ENCODE measurements around the gene FARSB.

Gene FARSB

DNA sequence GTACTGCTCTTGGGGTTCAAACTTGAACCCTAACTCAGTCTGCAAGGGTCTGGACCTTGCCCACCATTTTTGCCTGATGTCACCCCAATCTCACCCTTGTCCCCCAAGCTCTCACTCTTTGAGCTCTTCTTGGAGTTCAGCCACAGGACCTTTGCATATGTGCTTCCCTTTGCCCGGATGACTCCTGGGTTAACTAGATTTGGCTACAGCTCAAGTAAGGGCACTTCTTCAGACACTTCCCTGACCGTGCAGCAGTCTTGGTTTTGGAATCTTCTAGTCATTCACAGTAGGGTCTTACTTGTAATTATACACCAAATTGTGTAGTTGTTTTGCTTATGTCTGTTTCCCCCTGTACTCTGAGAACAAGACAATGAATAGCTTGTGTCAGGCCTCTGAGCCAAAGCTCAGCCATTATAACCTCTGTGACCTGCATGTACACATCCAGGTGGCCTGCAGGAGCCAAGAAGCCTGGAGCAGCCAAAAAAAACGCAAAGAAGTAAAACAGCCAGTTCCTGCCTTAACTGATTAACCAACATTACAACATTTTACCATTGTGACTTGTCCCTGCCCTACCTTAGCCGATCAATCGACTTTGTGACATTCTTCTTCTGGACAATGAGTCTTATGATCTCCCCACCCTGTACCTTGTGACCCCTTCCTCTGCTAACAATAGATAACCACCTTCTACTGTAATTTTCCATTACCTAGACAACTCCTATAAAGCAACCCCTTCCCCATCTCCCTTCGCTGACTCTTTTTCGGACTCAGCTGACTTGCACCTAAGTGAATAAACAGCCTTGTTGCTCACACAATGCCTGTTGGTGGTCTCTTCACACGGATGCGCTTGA, 14.5 kb upstream of the FARSB start:
- H3K4me3 ChIP-seq (ENCODE audit: low read depth, low read length): no peak overlapping the region
- DNase-seq (ENCODE audit: low read depth): no peak
- TF ChIP-seq, protein P1, sequence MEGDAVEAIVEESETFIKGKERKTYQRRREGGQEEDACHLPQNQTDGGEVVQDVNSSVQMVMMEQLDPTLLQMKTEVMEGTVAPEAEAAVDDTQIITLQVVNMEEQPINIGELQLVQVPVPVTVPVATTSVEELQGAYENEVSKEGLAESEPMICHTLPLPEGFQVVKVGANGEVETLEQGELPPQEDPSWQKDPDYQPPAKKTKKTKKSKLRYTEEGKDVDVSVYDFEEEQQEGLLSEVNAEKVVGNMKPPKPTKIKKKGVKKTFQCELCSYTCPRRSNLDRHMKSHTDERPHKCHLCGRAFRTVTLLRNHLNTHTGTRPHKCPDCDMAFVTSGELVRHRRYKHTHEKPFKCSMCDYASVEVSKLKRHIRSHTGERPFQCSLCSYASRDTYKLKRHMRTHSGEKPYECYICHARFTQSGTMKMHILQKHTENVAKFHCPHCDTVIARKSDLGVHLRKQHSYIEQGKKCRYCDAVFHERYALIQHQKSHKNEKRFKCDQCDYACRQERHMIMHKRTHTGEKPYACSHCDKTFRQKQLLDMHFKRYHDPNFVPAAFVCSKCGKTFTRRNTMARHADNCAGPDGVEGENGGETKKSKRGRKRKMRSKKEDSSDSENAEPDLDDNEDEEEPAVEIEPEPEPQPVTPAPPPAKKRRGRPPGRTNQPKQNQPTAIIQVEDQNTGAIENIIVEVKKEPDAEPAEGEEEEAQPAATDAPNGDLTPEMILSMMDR (IDR thresholded peaks at IDR 0.05; ENCODE audit: low read depth, low read length): no peak
- TF ChIP-seq POLR2A (IDR thresholded peaks at IDR 0.05; ENCODE audit: extremely low read depth, insufficient read length): no peak
- no peak for TF ChIP-seq MYC (IDR thresholded peaks at IDR 0.05; ENCODE audit: low read depth, low read length)
- TF ChIP-seq, protein P2, sequence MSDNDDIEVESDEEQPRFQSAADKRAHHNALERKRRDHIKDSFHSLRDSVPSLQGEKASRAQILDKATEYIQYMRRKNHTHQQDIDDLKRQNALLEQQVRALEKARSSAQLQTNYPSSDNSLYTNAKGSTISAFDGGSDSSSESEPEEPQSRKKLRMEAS (IDR thresholded peaks at IDR 0.05; ENCODE audit: low read depth, low read length): no peak

DNA sequence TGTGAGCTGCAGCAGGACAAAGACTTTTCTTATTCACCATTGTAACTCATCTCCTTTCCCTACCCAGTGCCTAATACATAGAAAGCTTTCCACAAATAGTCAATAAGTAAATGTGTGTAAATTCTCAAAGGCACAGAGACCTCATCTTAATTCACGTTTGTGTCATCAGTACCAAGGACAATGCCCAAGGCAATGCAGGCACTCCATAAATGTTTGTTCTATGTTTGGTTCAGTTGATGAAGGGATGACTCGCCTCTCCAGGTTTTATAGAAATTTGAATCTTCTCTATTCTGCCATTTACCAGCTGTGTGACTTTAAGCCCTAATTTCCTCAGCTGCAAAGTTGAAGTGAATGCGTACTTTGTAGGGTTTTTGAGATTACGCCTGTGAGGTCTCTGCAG, 13.5 kb upstream of the FARSB start:
- no peak for DNase-seq (ENCODE audit: low read depth)
- no peak overlapping the region for H3K4me3 ChIP-seq (ENCODE audit: low read depth, low read length)
- TF ChIP-seq, protein P1 (IDR thresholded peaks at IDR 0.05; ENCODE audit: low read depth, low read length): no peak
- TF ChIP-seq MYC (IDR thresholded peaks at IDR 0.05; ENCODE audit: low read depth, low read length): no peak
- TF ChIP-seq, protein P2 (IDR thresholded peaks at IDR 0.05; ENCODE audit: low read depth, low read length): no peak

DNA sequence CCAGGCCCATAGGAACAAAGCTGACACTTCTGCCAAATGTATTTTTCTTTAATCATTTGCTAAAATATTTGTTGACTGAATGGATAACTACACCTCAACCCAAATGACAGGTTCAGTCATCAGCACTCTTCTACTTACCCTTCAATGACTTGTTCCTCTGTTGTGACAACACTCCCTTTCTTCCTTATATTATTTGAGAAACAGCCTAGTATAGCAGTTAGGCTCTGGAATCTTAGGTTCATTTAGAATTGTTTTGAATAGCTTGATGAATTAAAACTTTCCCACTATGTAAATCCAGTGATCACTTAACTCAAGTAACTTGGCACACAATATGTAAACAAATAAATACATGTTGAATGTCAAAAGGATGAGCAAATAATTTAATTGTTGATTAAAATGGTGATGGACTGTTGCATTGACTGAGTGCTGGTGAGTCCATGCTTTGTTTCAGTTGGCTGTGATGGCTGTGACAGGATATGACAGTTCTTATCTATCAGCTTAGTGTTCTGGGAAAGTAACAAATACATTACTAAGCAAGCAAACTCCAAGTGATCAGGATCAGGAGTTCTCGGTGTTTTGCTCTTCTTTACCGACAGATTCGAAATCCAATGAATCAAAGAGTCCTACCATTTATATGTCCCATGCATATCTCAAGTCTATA, 12.7 kb upstream of the FARSB start:
- TF ChIP-seq, protein P1 (IDR thresholded peaks at IDR 0.05; ENCODE audit: low read depth, low read length): no peak
- TF ChIP-seq POLR2A (IDR thresholded peaks at IDR 0.05; ENCODE audit: extremely low read depth, insufficient read length) (no peak), MYC (IDR thresholded peaks at IDR 0.05; ENCODE audit: low read depth, low read length) (no peak)
- TF ChIP-seq, protein P2 (IDR thresholded peaks at IDR 0.05; ENCODE audit: low read depth, low read length): no peak
- no peak for DNase-seq (ENCODE audit: low read depth)
- no peak overlapping the region for H3K4me3 ChIP-seq (ENCODE audit: low read depth, low read length)

DNA sequence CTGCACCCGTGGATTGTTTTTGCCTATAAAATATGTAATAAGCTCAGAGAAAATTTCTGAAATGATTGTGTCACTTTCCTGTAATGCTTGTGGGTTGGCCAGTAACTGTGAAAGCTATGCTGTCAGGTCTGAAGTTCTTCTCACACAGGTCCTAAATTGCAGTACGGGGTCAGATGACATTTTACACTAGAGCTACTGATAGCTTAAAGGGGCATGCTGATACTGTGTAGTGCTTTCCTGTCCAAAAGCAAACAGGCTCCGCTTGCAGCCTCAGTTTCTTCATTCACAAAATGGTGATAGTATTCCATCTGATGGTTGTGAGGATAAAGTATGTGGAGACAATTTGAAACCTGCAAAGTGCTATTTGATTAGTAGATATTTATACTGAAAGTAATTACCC, 7.6 kb upstream of the FARSB start:
- H3K4me3 ChIP-seq (ENCODE audit: low read depth, low read length): no peak overlapping the region
- no peak for DNase-seq (ENCODE audit: low read depth)
- no peak for TF ChIP-seq POLR2A (IDR thresholded peaks at IDR 0.05; ENCODE audit: extremely low read depth, insufficient read length)
- TF ChIP-seq, protein P2 (IDR thresholded peaks at IDR 0.05; ENCODE audit: low read depth, low read length): no peak
- TF ChIP-seq MYC (IDR thresholded peaks at IDR 0.05; ENCODE audit: low read depth, low read length): no peak
- TF ChIP-seq, protein P1 (IDR thresholded peaks at IDR 0.05; ENCODE audit: low read depth, low read length): no peak

DNA sequence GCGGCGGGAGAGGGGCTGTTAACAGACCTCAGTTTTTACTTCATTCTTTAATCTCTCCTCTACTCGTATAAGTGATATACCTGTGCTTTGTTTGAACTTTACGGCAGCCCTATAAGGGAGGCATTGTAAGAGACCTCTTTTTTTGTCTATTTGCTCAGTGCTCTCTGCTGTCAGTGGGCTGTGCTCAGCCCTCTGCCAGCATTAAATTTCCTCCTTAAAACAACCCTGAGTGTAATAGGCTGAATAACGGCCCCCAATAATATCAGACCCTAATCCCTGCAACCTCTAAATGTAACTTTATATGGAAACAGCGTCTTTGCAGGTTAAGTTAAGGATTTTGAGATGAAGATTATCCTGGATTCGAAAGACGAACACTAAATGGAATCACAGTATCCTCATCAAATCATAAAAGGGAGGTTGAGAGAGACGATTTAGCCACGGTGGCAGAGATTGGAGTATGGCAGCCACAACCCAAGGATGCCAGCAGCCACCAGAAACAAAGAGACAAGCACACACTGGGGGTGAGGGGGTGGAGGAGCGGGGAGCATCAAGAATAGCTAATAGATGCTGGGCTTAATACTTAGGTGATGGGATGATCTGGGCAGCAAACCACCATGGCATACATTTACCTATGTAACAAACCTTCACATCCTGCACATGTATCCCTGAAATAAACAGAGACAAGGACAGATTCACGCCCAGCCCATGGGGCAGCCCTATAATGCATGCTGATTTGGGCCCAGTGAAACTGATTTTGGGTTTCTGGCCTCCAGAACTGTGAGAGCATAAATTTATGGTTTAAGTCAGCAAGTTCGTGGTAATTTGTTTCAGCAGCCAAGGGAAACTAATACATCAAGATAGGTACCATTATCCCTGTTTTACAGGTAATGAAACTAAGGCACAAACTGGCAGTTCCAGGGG, 894 bp upstream of the FARSB start:
- TF ChIP-seq, protein P1 (IDR thresholded peaks at IDR 0.05; ENCODE audit: low read depth, low read length): no peak
- TF ChIP-seq MYC (IDR thresholded peaks at IDR 0.05; ENCODE audit: low read depth, low read length) (no peak), POLR2A (IDR thresholded peaks at IDR 0.05; ENCODE audit: extremely low read depth, insufficient read length) (no peak)
- TF ChIP-seq, protein P2 (IDR thresholded peaks at IDR 0.05; ENCODE audit: low read depth, low read length): no peak
- peak; percentile 20 for DNase-seq (ENCODE audit: low read depth)
- peak overlapping the region; percentile 98 for H3K4me3 ChIP-seq (ENCODE audit: low read depth, low read length)
